Esophagus (tissue), 2 donors: ENCODE results near the gene IHH. TPM values are rescaled to one million over a fixed set of nuclear protein-coding genes. Genes with fewer than 3 reads are reported as not detected.

Experiments used
- H3K27ac ChIP-seq, 2 donors: one replicate each; pipeline ENCODE4 v1.5.1; 2013; ENCODE audit warnings: low read depth in 2 of 2, mild to moderate bottlenecking in 2 of 2, inconsistent platforms in 1 of 2, low read length in 1 of 2, moderate library complexity in 1 of 2
- H3K27me3 ChIP-seq, 2 donors: one replicate each; pipeline ENCODE4 v1.6.1; 2013; ENCODE audit warnings: low read length in 2 of 2, control low read depth in 1 of 2, mild to moderate bottlenecking in 1 of 2; ENCODE audit not compliant: insufficient read depth in 2 of 2, control insufficient read depth in 1 of 2
- H3K36me3 ChIP-seq, 2 donors: one replicate each; pipeline ENCODE4 v1.6.1; 2013; ENCODE audit warnings: low read length in 1 of 2; ENCODE audit not compliant: control insufficient read depth in 2 of 2, insufficient read depth in 2 of 2
- H3K4me1 ChIP-seq, 2 donors: one replicate each; pipeline ENCODE4 v1.6.1; 2013; ENCODE audit warnings: low read length in 1 of 2; ENCODE audit not compliant: control insufficient read depth in 2 of 2, insufficient read depth in 2 of 2
- H3K4me3 ChIP-seq, 2 donors: one replicate each; pipeline ENCODE4 v1.5.1; 2013; ENCODE audit warnings: low read length in 2 of 2, mild to moderate bottlenecking in 2 of 2, low read depth in 1 of 2, moderate library complexity in 1 of 2
- H3K9me3 ChIP-seq, 2 donors: one replicate each; pipeline ENCODE4 v1.6.1; 2013; ENCODE audit warnings: mild to moderate bottlenecking in 2 of 2, low read depth in 1 of 2, low read length in 1 of 2, moderate library complexity in 1 of 2; ENCODE audit not compliant: control insufficient read depth in 2 of 2, insufficient read depth in 1 of 2
- WGBS, 2 donors: extraction: QIAGEN DNeasy Blood & Tissue Kit; methylation state at CpG; one replicate each; pipeline ENCODE4 v1.1.7; 2013; 5-methylcytosine and 5-hydroxymethylcytosine counted together
- polyA plus RNA-seq, 2 donors: library from polyadenylated mRNA; stranded (reverse); fragments of 200-250 nt; gene quantifications; one replicate each; pipeline ENCODE4 v1.2.3, GENCODE V29; 2013
- donor health status: healthy with polysubstance abuse.
- donor health status: Bipolar disorder and iron deficiency.

Gene IHH
- polyA plus RNA-seq, 2 donors: 0.06 to 0.31 TPM

- Histone ChIP-seq H3K36me3 (no peaks in the 10 kb centered on the region), H3K4me1 (no peaks in the 10 kb centered on the region), H3K9me3 (no peaks in the 10 kb centered on the region), H3K4me3 (no peak overlapping the region), H3K27ac (no peak overlapping the region), H3K27me3 (no peaks in the 10 kb centered on the region)
- 81% methylated on average over 17 to 18 of the region's 18 CpGs for WGBS, 2 donors
Observed at GRCh38 chr2:219025637-219026585, 34.8 kb downstream of the IHH start.

- Histone ChIP-seq H3K4me3 (no peak overlapping the region), H3K4me1 (no peaks in the 10 kb centered on the region), H3K27me3 (no peaks in the 10 kb centered on the region), H3K27ac (no peak overlapping the region), H3K36me3 (no peaks in the 10 kb centered on the region), H3K9me3 (no peaks in the 10 kb centered on the region)
- WGBS, 2 donors: 71 to 76% methylated on average over 11 of the region's 11 CpGs
Observed at GRCh38 chr2:219024059-219024458, 36.7 kb downstream of the IHH start.

GRCh38 chr2:219023045-219023605 is 37.6 kb downstream of the IHH start:
- no peak overlapping the region for H3K27ac ChIP-seq
- WGBS, 2 donors: 79 to 88% methylated on average over 12 of the region's 12 CpGs
- no peaks in the 10 kb centered on the region for H3K4me1 ChIP-seq
- no peak overlapping the region for H3K4me3 ChIP-seq
- no peaks in the 10 kb centered on the region for H3K9me3 ChIP-seq
- no peaks in the 10 kb centered on the region for H3K36me3 ChIP-seq
- no peaks in the 10 kb centered on the region for H3K27me3 ChIP-seq

GRCh38 chr2:219022616-219023015 is 38.1 kb downstream of the IHH start:
- Histone ChIP-seq H3K27ac (no peak overlapping the region), H3K4me3 (no peak overlapping the region), H3K36me3 (no peaks in the 10 kb centered on the region), H3K4me1 (no peaks in the 10 kb centered on the region), H3K9me3 (no peaks in the 10 kb centered on the region), H3K27me3 (no peaks in the 10 kb centered on the region)
- 81 to 93% methylated on average over 5 of the region's 5 CpGs for WGBS, 2 donors

- no peaks in the 10 kb centered on the region for H3K27me3 ChIP-seq
- no peak overlapping the region for H3K27ac ChIP-seq
- H3K9me3 ChIP-seq: no peaks in the 10 kb centered on the region
- WGBS, 2 donors: 84 to 90% methylated on average over 12 of the region's 12 CpGs
- no peak overlapping the region for H3K4me3 ChIP-seq
- no peaks in the 10 kb centered on the region for H3K36me3 ChIP-seq
- no peaks in the 10 kb centered on the region for H3K4me1 ChIP-seq
Observed at GRCh38 chr2:219022041-219022440, 38.7 kb downstream of the IHH start.

GRCh38 chr2:219021591-219021990 is 39.1 kb downstream of the IHH start:
- Histone ChIP-seq H3K36me3 (no peaks in the 10 kb centered on the region), H3K4me1 (no peaks in the 10 kb centered on the region), H3K4me3 (no peak overlapping the region), H3K27ac (no peak overlapping the region), H3K9me3 (no peaks in the 10 kb centered on the region), H3K27me3 (no peaks in the 10 kb centered on the region)
- 60 to 69% methylated on average over 9 of the region's 9 CpGs for WGBS, 2 donors

GRCh38 chr2:219020604-219021365 is 39.9 kb downstream of the IHH start:
- Histone ChIP-seq H3K9me3 (no peaks in the 10 kb centered on the region), H3K27me3 (no peaks in the 10 kb centered on the region), H3K4me3 (no peak overlapping the region), H3K4me1 (no peaks in the 10 kb centered on the region), H3K36me3 (no peaks in the 10 kb centered on the region), H3K27ac (no peak overlapping the region)
- 64 to 68% methylated on average over 11 of the region's 11 CpGs for WGBS, 2 donors

- no peaks in the 10 kb centered on the region for H3K4me1 ChIP-seq
- no peaks in the 10 kb centered on the region for H3K27me3 ChIP-seq
- WGBS, 2 donors: 71 to 84% methylated on average over 5 to 6 of the region's 6 CpGs
- H3K27ac ChIP-seq: no peak overlapping the region
- no peaks in the 10 kb centered on the region for H3K9me3 ChIP-seq
- H3K36me3 ChIP-seq: no peaks in the 10 kb centered on the region
- H3K4me3 ChIP-seq: no peak overlapping the region
Observed at GRCh38 chr2:219019436-219019835, 41.3 kb downstream of the IHH start.

GRCh38 chr2:219018726-219019125 is 42.0 kb downstream of the IHH start:
- Histone ChIP-seq H3K27me3 (no peaks in the 10 kb centered on the region), H3K36me3 (no peaks in the 10 kb centered on the region), H3K9me3 (no peaks in the 10 kb centered on the region), H3K4me3 (no peak overlapping the region), H3K27ac (no peak overlapping the region), H3K4me1 (no peaks in the 10 kb centered on the region)
- 88 to 92% methylated on average over 10 of the region's 10 CpGs for WGBS, 2 donors
